GF-D8 (cell line): ENCODE measurements around the gene PRKAR1A.

Source experiments
- DNase-seq: peaks from one replicate; lab custom pipeline; 2025; lab: John Stamatoyannopoulos, UW

Gene PRKAR1A

DNA sequence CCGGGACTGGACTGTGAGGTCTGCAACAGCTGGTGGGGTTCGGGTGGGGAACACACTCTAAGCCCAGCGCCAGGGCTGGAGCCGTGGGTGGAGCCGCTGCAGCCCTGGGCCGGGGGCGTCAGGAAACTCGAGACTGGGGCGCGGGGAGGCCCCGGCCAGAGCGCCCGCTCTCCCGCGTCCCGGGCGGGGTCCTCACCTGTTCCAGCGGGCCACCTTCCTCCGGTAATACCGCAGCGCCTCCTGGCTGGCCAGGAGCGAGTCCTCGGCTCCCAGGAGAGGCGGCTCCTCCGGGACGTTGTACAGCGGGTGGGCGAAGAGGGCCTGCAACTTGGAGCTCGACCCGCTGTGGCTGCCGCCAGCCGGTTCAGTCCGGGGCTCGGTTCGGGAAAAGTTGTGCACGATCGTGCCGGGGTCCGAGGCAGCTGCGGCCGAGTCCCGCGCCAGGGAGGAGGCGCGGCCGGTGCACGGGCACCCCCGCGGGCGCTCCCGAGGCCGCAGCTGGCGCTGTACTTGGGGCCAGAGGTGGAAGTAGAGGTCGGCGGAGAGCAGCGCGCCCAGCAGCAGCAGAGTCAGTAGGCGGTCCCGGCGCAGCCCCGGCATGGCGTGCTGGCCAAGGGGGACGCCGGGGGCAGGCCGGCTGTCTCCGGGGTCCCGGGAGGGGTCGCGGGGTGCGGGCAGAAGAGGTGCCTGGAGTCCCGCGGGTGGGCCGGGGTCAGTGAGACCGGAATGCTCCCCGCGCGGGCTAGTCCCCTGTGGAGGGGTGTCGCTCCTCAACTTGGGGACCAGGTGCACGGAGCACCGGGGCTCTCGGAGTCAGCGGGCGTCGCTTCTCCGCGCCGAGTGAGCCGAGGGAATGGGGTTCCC is 88.1 kb downstream of the PRKAR1A start:
- DNase-seq, result no peak
